Measurements from ENCODE around the gene TMEM123. TPM values are rescaled to one million over a fixed set of nuclear protein-coding genes. Genes with fewer than 3 reads are reported as not detected.

TMEM123 gene
- total RNA-seq, 2 experiments from 2014 or later = 288 to 307 TPM

DNA sequence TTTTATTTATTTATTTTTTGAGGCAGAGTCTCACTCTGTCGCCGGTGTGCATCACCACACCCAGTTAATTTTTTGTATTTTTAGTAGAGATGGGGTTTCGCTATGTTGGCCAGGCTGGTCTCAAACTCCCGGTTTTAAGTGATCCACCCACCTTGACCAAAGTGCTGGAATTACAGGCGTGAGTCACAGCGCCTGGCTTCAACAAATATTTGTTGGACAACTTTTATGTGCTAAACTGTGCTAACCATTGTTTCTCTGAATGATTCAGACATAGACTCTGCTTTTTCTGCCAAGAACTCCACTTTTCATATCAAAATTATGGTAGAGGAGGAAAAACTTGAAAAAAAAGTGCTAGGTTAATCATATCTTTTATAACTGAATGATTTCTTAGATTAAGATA is 41.7 kb upstream of the TMEM123 start:
- ATAC-seq (ENCODE audit: poor library complexity) (no peak), DNase-seq (no peak)
- no peaks in the 10 kb centered on the region for H3K36me3 Mint-ChIP-seq (ENCODE audit: low read depth)
- Histone ChIP-seq H3K27ac (ENCODE audit: low read depth in 1 of 2, low read length in 2 of 2) (no peak overlapping the region), H3K36me3 (ENCODE audit: insufficient read depth, low read length) (no peaks in the 10 kb centered on the region), H3K4me3 (ENCODE audit: low read length) (no peak overlapping the region), H3K27me3 (ENCODE audit: control insufficient read depth in 1 of 2, insufficient read depth in 2 of 2, low read length in 2 of 2) (no peaks in the 10 kb centered on the region), H3K9me3 (ENCODE audit: control insufficient read depth in 1 of 2, insufficient read depth in 1 of 2, low read length in 2 of 2) (no peaks in the 10 kb centered on the region), H3K4me1 (ENCODE audit: insufficient read depth, low read length) (peaks cover 3% of the 10 kb centered on the region)
- CTCF ChIA-PET = no interaction called here
- no peak for TF ChIP-seq CTCF (IDR thresholded peaks at IDR 0.05)
- intact Hi-C loops (cut with DNase I, micrococcal nuclease) = loop anchor here (2.0 kb wide), 3 partner anchors 39 to 67 kb away; partner anchors contain the start of gene TMEM123 (in 1 of the 2)
- H3K27ac Mint-ChIP-seq = no peak overlapping the region
- peaks cover 7% of the 10 kb centered on the region for H3K4me1 Mint-ChIP-seq (ENCODE audit: low read depth)
- no peaks in the 10 kb centered on the region for H3K9me3 Mint-ChIP-seq
- no peak overlapping the region for H3K4me3 Mint-ChIP-seq
- POLR2A ChIA-PET = no interaction called here
- H3K27me3 Mint-ChIP-seq = peaks cover 6% of the 10 kb centered on the region

- H3K27ac Mint-ChIP-seq = no peak overlapping the region
- no peaks in the 10 kb centered on the region for H3K9me3 ChIP-seq (ENCODE audit: control insufficient read depth in 1 of 2, insufficient read depth in 1 of 2, low read length in 2 of 2)
- H3K27me3 Mint-ChIP-seq = peaks cover 6% of the 10 kb centered on the region
- DNase-seq = no peak
- H3K36me3 Mint-ChIP-seq (ENCODE audit: low read depth) = no peaks in the 10 kb centered on the region
- ATAC-seq (ENCODE audit: poor library complexity) = no peak
- no peak overlapping the region for H3K4me3 ChIP-seq (ENCODE audit: low read length)
- H3K9me3 Mint-ChIP-seq = no peaks in the 10 kb centered on the region
- H3K4me1 ChIP-seq (ENCODE audit: insufficient read depth, low read length) = peaks cover 3% of the 10 kb centered on the region
- intact Hi-C loops (cut with DNase I, micrococcal nuclease) = no loop called here
- H3K4me1 Mint-ChIP-seq (ENCODE audit: low read depth) = peaks cover 7% of the 10 kb centered on the region
- no peaks in the 10 kb centered on the region for H3K27me3 ChIP-seq (ENCODE audit: control insufficient read depth in 1 of 2, insufficient read depth in 2 of 2, low read length in 2 of 2)
- ChIA-PET CTCF (no interaction called here), POLR2A (no interaction called here)
- H3K27ac ChIP-seq (ENCODE audit: low read depth in 1 of 2, low read length in 2 of 2) = no peak overlapping the region
- no peak for TF ChIP-seq CTCF (IDR thresholded peaks at IDR 0.05)
- no peaks in the 10 kb centered on the region for H3K36me3 ChIP-seq (ENCODE audit: insufficient read depth, low read length)
- H3K4me3 Mint-ChIP-seq = no peak overlapping the region
Measured at GRCh38 chr11:102493524-102493923, 41.0 kb upstream of the TMEM123 start.

- peaks cover 6% of the 10 kb centered on the region for H3K27me3 Mint-ChIP-seq
- peaks cover 7% of the 10 kb centered on the region for H3K4me1 Mint-ChIP-seq (ENCODE audit: low read depth)
- no peak overlapping the region for H3K4me3 Mint-ChIP-seq
- ATAC-seq (ENCODE audit: poor library complexity) (no peak), DNase-seq (no peak)
- Histone ChIP-seq H3K4me1 (ENCODE audit: insufficient read depth, low read length) (peaks cover 3% of the 10 kb centered on the region), H3K27ac (ENCODE audit: low read depth in 1 of 2, low read length in 2 of 2) (no peak overlapping the region), H3K27me3 (ENCODE audit: control insufficient read depth in 1 of 2, insufficient read depth in 2 of 2, low read length in 2 of 2) (no peaks in the 10 kb centered on the region), H3K36me3 (ENCODE audit: insufficient read depth, low read length) (no peaks in the 10 kb centered on the region), H3K4me3 (ENCODE audit: low read length) (no peak overlapping the region), H3K9me3 (ENCODE audit: control insufficient read depth in 1 of 2, insufficient read depth in 1 of 2, low read length in 2 of 2) (no peaks in the 10 kb centered on the region)
- intact Hi-C loops (cut with DNase I, micrococcal nuclease) = no loop called here
- H3K9me3 Mint-ChIP-seq = no peaks in the 10 kb centered on the region
- no peaks in the 10 kb centered on the region for H3K36me3 Mint-ChIP-seq (ENCODE audit: low read depth)
- CTCF ChIA-PET = no interaction called here
- POLR2A ChIA-PET = no interaction called here
- no peak for TF ChIP-seq CTCF (IDR thresholded peaks at IDR 0.05)
- H3K27ac Mint-ChIP-seq = no peak overlapping the region
Measured at GRCh38 chr11:102491969-102492368, 39.4 kb upstream of the TMEM123 start.
